Effector memory CD8-positive, alpha-beta T cell (primary cell): ENCODE measurements around the gene PARD3B.

Experiments used
- ATAC-seq: fragments of 150-1000 bp; cut with Tn5 transposase; replicated peaks from 2 replicates; pipeline ENCODE4 v1.10.0; 2021; ENCODE audit warnings: mild to moderate bottlenecking, moderate library complexity
- DNase-seq, 3 experiments: peaks; one replicate each; pipeline ENCODE4 v3.0.0; 2021
- H3K27ac Mint-ChIP-seq, 2 donors: one replicate each; pipeline ENCODE4 v1.8.0; 2022; ENCODE audit warnings: mild to moderate bottlenecking in 2 of 2, mixed read lengths in 2 of 2, moderate library complexity in 2 of 2
- H3K27me3 Mint-ChIP-seq, 2 donors: one replicate each; pipeline ENCODE4 v1.8.0; 2022; ENCODE audit warnings: mixed read lengths in 2 of 2
- H3K36me3 Mint-ChIP-seq: one replicate; pipeline ENCODE4 v1.8.0; 2022; ENCODE audit warnings: mild to moderate bottlenecking, moderate library complexity, mixed read lengths; ENCODE audit not compliant: insufficient read depth
- H3K4me1 Mint-ChIP-seq, 2 donors: one replicate each; pipeline ENCODE4 v1.8.0; 2022; ENCODE audit warnings: low read depth in 2 of 2, mixed read lengths in 2 of 2
- H3K4me3 Mint-ChIP-seq, 2 donors: one replicate each; pipeline ENCODE4 v1.8.0; 2022; ENCODE audit warnings: mild to moderate bottlenecking in 2 of 2, mixed read lengths in 2 of 2, moderate library complexity in 2 of 2
- H3K9me3 Mint-ChIP-seq, 2 donors: one replicate each; pipeline ENCODE4 v1.8.0; 2022; ENCODE audit warnings: mixed read lengths in 2 of 2

PARD3B gene

DNA sequence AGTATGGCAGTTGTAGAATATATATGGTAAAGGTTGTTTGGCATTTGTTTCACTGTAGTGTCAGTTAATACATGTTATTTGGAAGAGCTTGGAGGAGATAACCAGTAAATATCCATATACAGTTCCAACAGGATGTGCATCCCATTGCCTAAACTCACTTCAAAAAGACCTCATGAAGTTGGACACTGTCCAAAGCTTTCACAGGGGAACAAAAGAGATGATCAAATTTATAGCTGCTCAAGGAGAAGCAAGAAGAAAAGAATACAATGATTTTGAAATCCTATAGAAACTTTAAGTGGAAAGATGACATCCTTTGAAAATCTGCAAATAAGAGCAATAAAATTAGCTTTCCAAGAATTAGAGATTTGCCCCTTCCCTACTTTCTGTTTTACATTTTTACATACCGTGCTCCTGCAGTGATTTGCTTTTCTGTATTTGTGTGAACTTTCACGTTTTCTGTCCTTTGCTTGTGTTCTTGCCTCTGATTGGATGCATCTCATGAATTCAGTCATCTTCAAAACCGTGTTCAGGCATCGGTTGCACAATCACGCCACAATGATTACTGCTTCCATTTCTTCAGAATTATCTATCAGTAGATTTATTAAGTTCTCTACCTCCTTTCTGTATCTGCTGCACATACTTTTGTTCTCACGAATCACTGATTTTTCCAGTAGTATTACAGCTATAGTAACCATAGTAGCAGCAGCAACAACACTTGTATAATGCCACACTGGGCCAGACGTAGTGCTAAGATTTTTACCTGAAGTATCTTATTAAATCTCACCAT, 83.8 kb downstream of the PARD3B start:
- H3K36me3 Mint-ChIP-seq: no peaks in the 10 kb centered on the region
- H3K27ac Mint-ChIP-seq: no peak overlapping the region
- ATAC-seq (no peak), DNase-seq (no peak)
- peaks cover 0 to 6% of the 10 kb centered on the region in 2 donors for H3K27me3 Mint-ChIP-seq
- no peaks in the 10 kb centered on the region for H3K4me1 Mint-ChIP-seq
- no peak overlapping the region for H3K4me3 Mint-ChIP-seq
- H3K9me3 Mint-ChIP-seq: no peaks in the 10 kb centered on the region

DNA sequence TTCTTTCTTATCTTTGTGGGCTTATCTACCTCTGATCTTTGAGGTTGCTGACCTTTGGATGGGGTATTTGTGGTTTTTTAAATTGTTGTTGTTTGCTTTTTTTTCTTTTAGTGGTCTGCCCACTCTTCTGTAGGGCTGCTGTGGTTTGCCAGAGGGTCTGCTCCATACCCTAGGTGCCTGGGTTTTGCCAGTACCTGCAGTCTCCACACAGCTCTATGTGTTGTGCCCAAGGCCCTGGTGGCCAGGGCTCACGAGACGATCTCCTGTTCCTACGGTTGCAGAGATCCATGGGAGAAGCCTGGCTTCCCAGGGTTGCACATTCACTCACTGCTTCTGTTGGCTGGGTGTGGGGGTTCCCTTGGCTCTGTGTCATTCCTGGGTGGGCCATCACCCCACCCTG, 87.1 kb downstream of the PARD3B start:
- no peak overlapping the region for H3K27ac Mint-ChIP-seq
- H3K36me3 Mint-ChIP-seq: no peaks in the 10 kb centered on the region
- H3K4me3 Mint-ChIP-seq: no peak overlapping the region
- H3K27me3 Mint-ChIP-seq: peaks cover 0 to 6% of the 10 kb centered on the region in 2 donors
- H3K9me3 Mint-ChIP-seq: no peaks in the 10 kb centered on the region
- ATAC-seq: no peak
- no peaks in the 10 kb centered on the region for H3K4me1 Mint-ChIP-seq
- no peak for DNase-seq

DNA sequence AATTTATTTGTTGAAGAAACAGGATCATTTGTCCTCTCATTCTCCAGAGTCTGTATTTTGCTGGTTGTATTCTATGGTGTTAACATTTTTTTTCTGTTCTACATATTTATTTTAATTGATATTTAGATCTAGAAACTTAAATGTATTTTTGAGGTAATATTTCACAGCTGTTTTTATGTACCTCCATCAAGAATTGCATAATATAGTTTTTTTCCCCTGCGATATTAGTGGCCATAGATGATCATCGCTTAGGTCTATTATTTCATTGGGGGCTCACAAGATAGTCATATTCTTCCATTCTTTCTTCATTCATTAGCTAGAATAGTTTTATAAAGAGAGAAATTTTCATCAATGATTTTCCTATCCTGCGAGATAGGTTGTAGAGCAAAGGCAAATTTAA, 89.3 kb downstream of the PARD3B start:
- ATAC-seq: no peak
- Mint-ChIP-seq H3K9me3 (no peaks in the 10 kb centered on the region), H3K27me3 (peaks cover 0 to 6% of the 10 kb centered on the region in 2 donors), H3K4me1 (no peaks in the 10 kb centered on the region), H3K36me3 (no peaks in the 10 kb centered on the region), H3K4me3 (no peak overlapping the region), H3K27ac (no peak overlapping the region)
- DNase-seq: no peak

DNA sequence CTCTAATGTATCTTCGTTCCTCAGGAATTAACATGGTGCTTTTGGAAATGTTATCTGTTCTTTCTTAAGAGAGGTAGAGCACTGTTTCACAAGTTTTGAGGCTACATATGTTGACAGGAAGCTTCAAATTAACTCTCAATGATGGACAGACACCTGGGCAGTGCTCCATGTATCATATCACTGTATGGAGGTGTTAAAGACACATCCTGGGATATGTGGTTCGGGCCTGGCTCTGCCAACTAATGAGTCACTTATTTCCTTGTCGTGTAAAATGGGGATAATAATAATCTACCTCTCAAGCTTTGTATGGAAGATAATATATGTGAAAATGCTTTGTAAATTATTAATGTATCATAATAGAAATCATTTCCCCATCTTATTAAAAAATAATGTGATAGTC, 90.2 kb downstream of the PARD3B start:
- Mint-ChIP-seq H3K27ac (no peak overlapping the region), H3K4me1 (no peaks in the 10 kb centered on the region), H3K4me3 (no peak overlapping the region), H3K27me3 (peaks cover 0 to 6% of the 10 kb centered on the region in 2 donors), H3K9me3 (no peaks in the 10 kb centered on the region), H3K36me3 (no peaks in the 10 kb centered on the region)
- no peak for ATAC-seq
- DNase-seq: no peak

DNA sequence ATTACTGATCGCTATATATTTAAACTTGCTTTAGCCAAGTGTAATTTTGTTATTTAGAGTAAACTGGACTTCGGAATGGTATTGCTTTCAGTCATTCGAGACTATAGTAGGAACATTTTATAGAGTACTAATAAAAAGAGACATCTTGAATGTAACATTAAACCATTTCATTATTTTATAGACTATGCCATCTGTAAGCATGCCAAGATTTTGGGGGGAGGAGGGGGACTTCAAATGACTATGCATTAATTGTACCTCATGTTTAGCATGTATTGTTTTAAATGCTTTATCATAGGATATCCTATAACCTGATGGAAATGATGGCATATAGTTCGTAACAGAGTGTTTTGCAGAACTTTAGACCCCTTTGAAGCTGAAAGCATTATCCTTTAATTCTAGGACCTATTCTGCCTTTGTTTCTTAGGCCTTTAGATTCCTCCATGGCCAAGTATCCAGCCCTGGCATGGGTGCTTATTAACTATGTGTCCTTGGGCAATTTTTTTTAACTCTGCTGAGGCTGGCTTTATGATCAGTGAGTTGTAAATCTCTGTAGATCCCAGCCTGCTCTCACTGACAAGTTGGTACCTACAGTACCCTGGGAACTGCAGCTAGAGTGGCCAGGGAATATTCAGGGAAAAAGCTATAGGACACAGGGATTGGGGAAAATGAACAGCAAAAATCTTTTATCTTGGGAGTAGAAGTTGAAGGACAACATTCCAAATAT, 93.4 kb downstream of the PARD3B start:
- no peaks in the 10 kb centered on the region for H3K36me3 Mint-ChIP-seq
- no peaks in the 10 kb centered on the region for H3K4me1 Mint-ChIP-seq
- no peaks in the 10 kb centered on the region for H3K27me3 Mint-ChIP-seq
- peaks cover 0 to 2% of the 10 kb centered on the region in 2 donors for H3K9me3 Mint-ChIP-seq
- ATAC-seq (no peak), DNase-seq (no peak)
- no peak overlapping the region for H3K27ac Mint-ChIP-seq
- no peak overlapping the region for H3K4me3 Mint-ChIP-seq

DNA sequence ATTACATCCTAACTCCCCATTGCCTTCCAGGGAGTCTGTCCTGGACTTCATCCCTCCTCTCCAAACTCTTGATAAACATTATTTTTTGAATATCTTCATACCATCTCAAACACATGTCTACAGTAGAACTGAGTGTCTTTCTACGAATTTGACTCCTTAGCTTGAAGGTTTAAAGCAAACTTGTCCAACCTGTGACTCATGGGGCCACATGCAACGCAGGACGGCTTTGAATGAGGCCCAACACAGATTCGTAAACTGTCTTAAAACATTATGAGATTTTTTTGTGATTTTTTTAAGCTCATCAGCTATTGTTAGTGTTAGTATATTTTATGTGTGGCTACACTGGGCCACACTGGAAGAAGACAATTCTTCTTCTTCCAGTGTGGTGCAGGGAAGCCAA, 98.1 kb downstream of the PARD3B start:
- ATAC-seq (no peak), DNase-seq (no peak)
- Mint-ChIP-seq H3K9me3 (peaks cover 0 to 2% of the 10 kb centered on the region in 2 donors), H3K36me3 (no peaks in the 10 kb centered on the region), H3K27me3 (no peaks in the 10 kb centered on the region), H3K27ac (no peak overlapping the region), H3K4me1 (no peaks in the 10 kb centered on the region), H3K4me3 (no peak overlapping the region)

DNA sequence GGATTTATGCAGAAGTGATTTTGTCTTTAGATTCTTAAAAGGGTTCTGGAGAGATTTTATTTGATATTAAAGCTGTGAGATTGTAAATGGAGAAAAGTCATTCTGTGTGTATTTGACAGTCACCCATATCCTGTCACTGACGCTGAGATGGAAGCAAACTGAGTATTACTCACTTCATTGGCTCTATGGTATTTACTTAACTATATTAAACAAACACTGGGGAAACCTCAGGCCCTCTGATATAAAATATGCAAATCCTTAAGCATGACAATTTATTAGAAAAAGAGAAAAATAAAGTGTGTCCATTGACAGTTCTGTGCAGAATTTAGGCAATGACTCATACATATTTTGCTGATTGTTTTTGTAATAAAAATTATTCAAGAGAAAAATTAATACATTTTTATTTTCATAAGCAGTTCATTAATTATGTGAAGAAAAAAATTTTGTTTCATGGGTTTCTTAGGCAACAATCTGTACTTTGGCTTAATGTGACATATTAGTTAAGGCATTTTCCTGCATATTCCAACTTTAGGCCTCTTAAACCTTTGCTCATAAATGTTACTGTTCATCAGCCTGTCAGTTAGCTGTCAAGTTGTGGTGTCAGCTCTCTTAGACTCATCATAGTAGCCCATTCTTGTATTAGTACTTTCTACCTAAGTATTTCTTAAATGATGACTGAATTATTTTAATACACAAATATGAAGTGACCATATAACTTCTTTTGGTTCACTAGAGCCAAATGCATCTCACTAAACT, 99.9 kb downstream of the PARD3B start:
- ATAC-seq (no peak), DNase-seq (no peak)
- Mint-ChIP-seq H3K27me3 (no peaks in the 10 kb centered on the region), H3K27ac (no peak overlapping the region), H3K36me3 (no peaks in the 10 kb centered on the region), H3K4me3 (no peak overlapping the region), H3K4me1 (no peaks in the 10 kb centered on the region), H3K9me3 (peaks cover 0 to 2% of the 10 kb centered on the region in 2 donors)

DNA sequence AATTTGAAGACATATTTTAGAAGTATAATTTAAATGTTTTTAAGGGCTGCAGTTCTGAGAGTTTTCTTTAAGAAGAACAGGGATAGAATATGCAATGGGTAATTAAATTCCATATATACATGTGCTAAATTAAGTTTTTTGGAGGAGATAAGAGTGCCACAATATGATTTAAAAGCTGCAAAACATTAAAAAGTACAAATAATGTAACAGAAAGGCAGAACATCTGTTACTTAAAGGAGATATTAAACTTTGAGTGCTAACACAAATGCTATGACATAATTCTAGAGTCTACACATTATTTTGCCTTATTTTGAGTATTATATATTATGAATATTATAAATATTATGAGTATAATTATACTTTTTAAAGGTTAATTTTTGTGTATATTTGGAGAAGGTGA, 102.4 kb downstream of the PARD3B start:
- Mint-ChIP-seq H3K36me3 (no peaks in the 10 kb centered on the region), H3K9me3 (peaks cover 3 to 8% of the 10 kb centered on the region in 2 donors), H3K4me3 (no peak overlapping the region), H3K27ac (no peak overlapping the region), H3K27me3 (no peaks in the 10 kb centered on the region), H3K4me1 (no peaks in the 10 kb centered on the region)
- DNase-seq (no peak), ATAC-seq (no peak)

DNA sequence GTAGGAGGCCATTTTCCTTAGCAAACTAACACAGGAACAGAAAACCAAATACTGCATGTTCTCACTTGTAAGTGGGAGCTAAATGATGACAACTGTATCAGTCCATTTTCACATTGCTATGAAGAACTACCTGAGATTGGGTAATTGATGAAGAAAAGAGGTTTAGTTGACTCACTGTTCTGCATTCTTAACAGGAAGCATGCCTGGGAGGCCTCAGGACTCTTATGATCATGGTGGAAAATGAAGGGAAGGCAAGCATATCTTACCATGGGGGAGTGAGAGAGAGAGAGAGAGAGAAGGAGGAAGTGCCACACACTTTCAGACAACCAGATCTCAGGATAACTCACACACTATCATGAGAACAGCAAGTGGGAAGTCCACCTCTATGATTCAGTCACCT, 105.3 kb downstream of the PARD3B start:
- no peaks in the 10 kb centered on the region for H3K27me3 Mint-ChIP-seq
- ATAC-seq (no peak), DNase-seq (no peak)
- H3K4me3 Mint-ChIP-seq: no peak overlapping the region
- no peaks in the 10 kb centered on the region for H3K4me1 Mint-ChIP-seq
- H3K27ac Mint-ChIP-seq: no peak overlapping the region
- peaks cover 5 to 8% of the 10 kb centered on the region in 2 donors for H3K9me3 Mint-ChIP-seq
- H3K36me3 Mint-ChIP-seq: no peaks in the 10 kb centered on the region

DNA sequence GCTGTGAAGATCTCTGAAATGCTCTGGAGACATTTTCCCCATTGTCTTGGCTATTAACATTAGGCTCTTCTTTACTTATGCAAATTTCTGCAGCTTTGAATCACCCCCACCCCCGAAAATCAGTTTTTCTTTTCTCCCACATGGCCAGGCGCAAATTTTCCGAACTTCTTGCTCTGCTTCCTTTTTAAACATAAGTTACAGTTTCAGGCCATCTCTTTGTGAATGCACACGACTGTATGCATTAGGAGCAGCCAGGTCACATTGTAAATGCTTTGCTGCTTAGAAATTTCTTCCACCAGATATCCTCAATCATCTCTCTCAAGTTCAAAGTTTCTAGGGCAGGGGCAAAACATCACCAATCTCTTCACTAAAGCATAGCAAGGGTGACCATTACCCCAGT, 106.8 kb downstream of the PARD3B start:
- no peak overlapping the region for H3K4me3 Mint-ChIP-seq
- H3K4me1 Mint-ChIP-seq: no peaks in the 10 kb centered on the region
- DNase-seq (no peak), ATAC-seq (no peak)
- H3K27ac Mint-ChIP-seq: no peak overlapping the region
- no peaks in the 10 kb centered on the region for H3K36me3 Mint-ChIP-seq
- H3K9me3 Mint-ChIP-seq: peaks cover 5 to 8% of the 10 kb centered on the region in 2 donors
- no peaks in the 10 kb centered on the region for H3K27me3 Mint-ChIP-seq

DNA sequence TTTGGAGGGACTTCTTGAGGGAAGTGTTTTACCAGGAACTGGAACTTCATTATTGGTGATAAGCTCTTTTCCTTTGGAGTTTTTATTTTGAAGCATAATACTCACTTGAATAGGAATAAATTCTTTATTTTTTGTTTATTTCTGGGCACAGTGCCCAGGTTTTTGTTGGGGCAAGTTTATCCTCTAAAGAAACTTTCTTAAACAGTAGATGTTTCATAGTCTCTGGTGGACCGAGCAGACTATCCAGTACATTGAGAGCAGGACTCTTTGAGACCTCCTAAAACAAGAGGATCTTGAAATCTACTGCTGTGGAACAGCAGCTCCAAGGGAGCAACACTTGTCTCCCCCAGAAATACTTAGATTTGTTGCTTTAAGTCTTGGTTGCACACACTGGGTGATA, 109.4 kb downstream of the PARD3B start:
- no peak for DNase-seq
- H3K27ac Mint-ChIP-seq: no peak overlapping the region
- peaks cover 5 to 8% of the 10 kb centered on the region in 2 donors for H3K9me3 Mint-ChIP-seq
- no peaks in the 10 kb centered on the region for H3K4me1 Mint-ChIP-seq
- no peak for ATAC-seq
- no peaks in the 10 kb centered on the region for H3K27me3 Mint-ChIP-seq
- no peak overlapping the region for H3K4me3 Mint-ChIP-seq
- no peaks in the 10 kb centered on the region for H3K36me3 Mint-ChIP-seq

DNA sequence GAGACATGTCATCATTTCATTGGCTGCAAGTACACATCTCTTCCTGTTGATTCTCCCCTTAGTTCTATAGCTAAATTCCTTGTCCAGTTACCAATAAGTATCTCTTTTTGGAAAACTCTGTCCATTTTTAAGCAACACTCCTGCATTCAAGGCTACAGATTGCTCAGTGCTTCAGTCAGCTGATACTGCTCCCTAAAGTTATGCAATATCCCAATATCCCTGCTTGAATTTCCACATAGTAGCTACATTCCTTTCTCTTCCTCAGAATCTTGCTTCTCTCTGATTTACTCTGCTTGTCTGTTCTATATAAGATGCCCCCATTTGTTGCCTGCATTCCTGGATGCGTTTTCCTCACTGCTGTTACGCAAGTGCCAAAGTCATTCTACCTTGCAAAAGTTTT, 109.8 kb downstream of the PARD3B start:
- ATAC-seq (no peak), DNase-seq (no peak)
- Mint-ChIP-seq H3K4me3 (no peak overlapping the region), H3K9me3 (peaks cover 5 to 8% of the 10 kb centered on the region in 2 donors), H3K36me3 (no peaks in the 10 kb centered on the region), H3K4me1 (no peaks in the 10 kb centered on the region), H3K27me3 (no peaks in the 10 kb centered on the region), H3K27ac (no peak overlapping the region)

DNA sequence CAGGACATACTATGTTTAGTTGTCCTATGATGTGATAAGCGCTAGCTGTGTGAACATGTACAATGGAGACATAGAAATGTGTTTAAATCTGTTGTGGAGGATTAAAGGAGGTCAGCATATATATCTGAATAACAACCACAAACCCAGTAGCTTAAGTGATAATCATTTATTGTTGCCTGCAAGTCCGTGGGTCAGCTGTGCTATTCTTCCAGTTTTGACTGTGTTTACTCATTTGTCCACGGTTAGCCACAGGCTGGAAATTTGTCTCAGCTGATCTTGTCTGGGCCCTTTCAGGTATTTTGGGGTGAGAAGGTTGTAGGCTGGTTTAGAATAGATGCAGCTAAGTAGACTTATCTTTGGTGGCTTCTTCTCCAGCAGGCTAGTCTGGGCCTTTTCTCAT, 110.4 kb downstream of the PARD3B start:
- ATAC-seq: no peak
- H3K27ac Mint-ChIP-seq: no peak overlapping the region
- DNase-seq: no peak
- H3K4me1 Mint-ChIP-seq: no peaks in the 10 kb centered on the region
- no peak overlapping the region for H3K4me3 Mint-ChIP-seq
- no peaks in the 10 kb centered on the region for H3K36me3 Mint-ChIP-seq
- H3K27me3 Mint-ChIP-seq: no peaks in the 10 kb centered on the region
- H3K9me3 Mint-ChIP-seq: peaks cover 5 to 8% of the 10 kb centered on the region in 2 donors

DNA sequence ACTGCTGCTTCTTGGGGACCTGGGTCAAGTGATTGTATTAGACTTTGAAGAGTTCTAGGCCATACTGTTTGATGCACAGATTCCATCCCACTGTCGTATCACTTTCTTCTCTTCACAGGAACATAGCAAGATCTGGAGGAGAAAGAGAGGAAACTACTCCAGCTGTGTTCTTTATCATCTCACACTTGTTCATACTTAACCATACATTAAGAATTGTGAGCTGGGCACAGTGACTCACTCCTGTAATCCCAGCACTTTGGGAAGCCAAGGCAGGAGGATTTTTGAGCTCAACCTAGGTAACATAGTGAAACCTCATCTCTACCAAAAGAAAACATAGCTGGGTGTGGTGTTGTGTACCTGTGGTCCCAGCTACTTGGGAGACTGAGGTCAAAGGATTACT, 111.7 kb downstream of the PARD3B start:
- Mint-ChIP-seq H3K9me3 (peaks cover 4 to 6% of the 10 kb centered on the region in 2 donors), H3K4me1 (no peaks in the 10 kb centered on the region), H3K36me3 (no peaks in the 10 kb centered on the region), H3K27me3 (no peaks in the 10 kb centered on the region), H3K4me3 (no peak overlapping the region), H3K27ac (no peak overlapping the region)
- ATAC-seq: no peak
- DNase-seq: no peak
